Fibroblast of lung (primary cell): ENCODE results near the gene PPP3CB. TPM values are rescaled to one million over a fixed set of nuclear protein-coding genes. Genes with fewer than 3 reads are reported as not detected.

Experiments used
- DNase-seq, 2 donors: peaks; one replicate each; pipeline versions ENCODE4 v3.0.0 to v3.0.0-alpha.2; 2010; ENCODE audit warnings: low read depth in 2 of 2
- H2AFZ ChIP-seq: 2 replicates; pipeline ENCODE4 v1.5.1; 2012; ENCODE audit warnings: low read length, control low read depth, inconsistent platforms
- H3K27ac ChIP-seq: 2 replicates; pipeline ENCODE4 v1.5.1; 2011; ENCODE audit warnings: low read length, control low read depth; ENCODE audit not compliant: insufficient read depth
- H3K27me3 ChIP-seq: 2 replicates; pipeline ENCODE4 v1.5.1; 2011; ENCODE audit warnings: mild to moderate bottlenecking, low read length; ENCODE audit not compliant: control insufficient read depth, insufficient read depth
- H3K36me3 ChIP-seq: 2 replicates; pipeline ENCODE4 v1.5.1; 2011; ENCODE audit warnings: low read length; ENCODE audit not compliant: control insufficient read depth, insufficient read depth
- H3K4me1 ChIP-seq: 2 replicates; pipeline ENCODE4 v1.5.1; 2011; ENCODE audit warnings: low read length; ENCODE audit not compliant: control insufficient read depth, insufficient read depth; ENCODE audit errors: extremely low read depth
- H3K4me2 ChIP-seq: 2 replicates; pipeline ENCODE4 v1.5.1; 2011; ENCODE audit warnings: low read length, control low read depth; ENCODE audit not compliant: insufficient read depth; ENCODE audit errors: extremely low read depth
- H3K4me3 ChIP-seq, 4 experiments: fragments of 200-600 bp in 1 of 4; sonication (generic) in 1 of 4; replicated peaks in 1 of 4; 2 replicates each; pipeline ENCODE4 v1.5.1; 2011 to 2016; ENCODE audit warnings: low read length in 4 of 4, low read depth in 3 of 4, mild to moderate bottlenecking in 3 of 4, control low read depth in 2 of 4, inconsistent platforms in 1 of 4, mixed read lengths in 1 of 4; ENCODE audit not compliant: insufficient read depth in 1 of 4; ENCODE audit errors: control extremely low read depth in 1 of 4
- H3K79me2 ChIP-seq: 2 replicates; pipeline ENCODE4 v1.5.1; 2012; ENCODE audit warnings: mild to moderate bottlenecking, low read length, inconsistent platforms; ENCODE audit not compliant: control insufficient read depth, insufficient read depth
- H3K9ac ChIP-seq: 2 replicates; pipeline ENCODE4 v1.5.1; 2011; ENCODE audit warnings: mild to moderate bottlenecking, low read length, control low read depth; ENCODE audit not compliant: insufficient read depth
- H3K9me3 ChIP-seq: 2 replicates; pipeline ENCODE4 v1.5.1; 2012; ENCODE audit warnings: low read depth, low read length; ENCODE audit not compliant: control insufficient read depth, insufficient read depth
- H4K20me1 ChIP-seq: 2 replicates; pipeline ENCODE4 v1.5.1; 2011; ENCODE audit warnings: low read length; ENCODE audit not compliant: control insufficient read depth, insufficient read depth; ENCODE audit errors: extremely low read depth
- CTCF ChIP-seq, 2 donors: IDR thresholded peaks in 1 of 2; conservative IDR thresholded peaks in 1 of 2; 1 replicate in 1 of 2; 2 replicates in 1 of 2; pipeline ENCODE4 v1.5.1; 2011 to 2012; ENCODE audit warnings: low read length in 2 of 2, control low read depth in 1 of 2, inconsistent platforms in 1 of 2, low read depth in 1 of 2, mild to moderate bottlenecking in 1 of 2
- EZH2 ChIP-seq: IDR thresholded peaks from 2 replicates; pipeline ENCODE4 v1.5.1; 2012; ENCODE audit warnings: low read length, control low read depth, mild to moderate bottlenecking; ENCODE audit errors: missing control alignments
- polyA plus RNA-seq, 2 donors: library from polyadenylated mRNA; depleted of rRNA in 1 of 2; stranded (reverse) in 1 of 2; unstranded in 1 of 2; fragments of >200 nt; gene quantifications; 2 replicates each; pipeline ENCODE4 v1.2.1, GENCODE V29; 2011 to 2012; ENCODE audit warnings: missing spikeins in 1 of 2
- total RNA-seq: library from RNA; depleted of rRNA; stranded (reverse); fragments of >200 nt; gene quantifications from 2 replicates; pipeline ENCODE4 v1.2.1, GENCODE V29; 2014

Gene PPP3CB
- total and polyA plus RNA-seq, 2 donors (not counting 1 experiment from before 2014, with no cell fraction given), result 27.1 to 38.8 TPM

GRCh38 chr10:73413108-73413527 lies 82.7 kb downstream of the PPP3CB start:
- H3K27ac ChIP-seq, result peak overlapping the region; percentile 98
- TF ChIP-seq CTCF (conservative IDR thresholded peaks at IDR 0.05 in 1 of 2, IDR thresholded peaks at IDR 0.05 in 1 of 2; ENCODE audit: low read depth in 1 of 2, low read length in 2 of 2), result no peak
- TF ChIP-seq EZH2, result no peak
- peak overlapping the region; percentile 98 for H3K9ac ChIP-seq
- H3K36me3 ChIP-seq, result no peaks in the 10 kb centered on the region
- H2AFZ ChIP-seq, result peak overlapping the region; percentile 74
- no peaks in the 10 kb centered on the region for H3K27me3 ChIP-seq
- H4K20me1 ChIP-seq, result no peaks in the 10 kb centered on the region
- H3K9me3 ChIP-seq, result no peaks in the 10 kb centered on the region
- peak overlapping the region; percentile 96 for H3K4me2 ChIP-seq
- H3K4me3 ChIP-seq, result peak overlapping the region; percentile 80 to 99 (median 89)
- H3K4me1 ChIP-seq, result peaks cover 4% of the 10 kb centered on the region
- peaks cover 45% of the 10 kb centered on the region for H3K79me2 ChIP-seq
- DNase-seq, result no peak

- Histone ChIP-seq H3K79me2 (peaks cover 65% of the 10 kb centered on the region), H3K4me2 (no peak overlapping the region), H3K36me3 (peaks cover 2% of the 10 kb centered on the region), H3K4me3 (no peak overlapping the region), H4K20me1 (no peaks in the 10 kb centered on the region), H3K4me1 (peaks cover 4% of the 10 kb centered on the region), H3K27me3 (no peaks in the 10 kb centered on the region), H3K27ac (no peak overlapping the region), H3K9ac (no peak overlapping the region), H3K9me3 (no peaks in the 10 kb centered on the region), H2AFZ (no peak overlapping the region)
- TF ChIP-seq CTCF (conservative IDR thresholded peaks at IDR 0.05 in 1 of 2, IDR thresholded peaks at IDR 0.05 in 1 of 2; ENCODE audit: low read depth in 1 of 2, low read length in 2 of 2) (no peak), EZH2 (no peak)
- DNase-seq, result no peak
Observed at GRCh38 chr10:73410897-73411296, 84.9 kb downstream of the PPP3CB start.

GRCh38 chr10:73408978-73409521 lies 86.8 kb downstream of the PPP3CB start:
- H3K27me3 ChIP-seq, result no peaks in the 10 kb centered on the region
- TF ChIP-seq CTCF (conservative IDR thresholded peaks at IDR 0.05 in 1 of 2, IDR thresholded peaks at IDR 0.05 in 1 of 2; ENCODE audit: low read depth in 1 of 2, low read length in 2 of 2), result no peak
- no peak for TF ChIP-seq EZH2
- no peak overlapping the region for H3K4me2 ChIP-seq
- H3K79me2 ChIP-seq, result peaks cover 77% of the 10 kb centered on the region
- DNase-seq, result no peak
- H3K9ac ChIP-seq, result no peak overlapping the region
- H2AFZ ChIP-seq, result no peak overlapping the region
- H3K4me3 ChIP-seq, result no peak overlapping the region
- no peaks in the 10 kb centered on the region for H3K9me3 ChIP-seq
- no peaks in the 10 kb centered on the region for H3K4me1 ChIP-seq
- H3K36me3 ChIP-seq, result peaks cover 2% of the 10 kb centered on the region
- H3K27ac ChIP-seq, result no peak overlapping the region
- no peaks in the 10 kb centered on the region for H4K20me1 ChIP-seq
